ENCODE data around the gene TMEM39B. TPM values are rescaled to one million over a fixed set of nuclear protein-coding genes. Genes with fewer than 3 reads are reported as not detected.
"Not testable (repeated sequence)": the region's sequence is repeated elsewhere in the genome, so short reads cannot be mapped to it uniquely, and the experiment has no call there.

Gene TMEM39B
- total RNA-seq, 4 donors from 2014 or later = 2.9 to 6.1 (median 4.8) TPM

- Histone ChIP-seq H3K4me1 (peaks cover 16 to 45% (median 42%) of the 10 kb centered on the region in 4 donors), H3K27me3 (no peaks in the 10 kb centered on the region), H3K4me3 (no peak overlapping the region), H3K27ac (replicated peaks in 1 of 4) (no peak overlapping the region), H3K36me3 (peaks cover 0 to 8% (median 0%) of the 10 kb centered on the region in 4 donors), H3K9me3 (no peaks in the 10 kb centered on the region)
- DNase-seq (ENCODE audit: extremely low spot score) = no peak
- TF ChIP-seq CTCF (IDR thresholded peaks at IDR 0.05) (peak in 1 of 3 experiments; percentile 23), POLR2AphosphoS5 (IDR thresholded peaks at IDR 0.05) (no peak)
- 83% methylated on average over 3 of the region's 4 CpGs for WGBS
- intact Hi-C loops (cut with DNase I) = no loop called here
Measured at GRCh38 chr1:32127409-32128198, 54.9 kb downstream of the TMEM39B start.

DNA sequence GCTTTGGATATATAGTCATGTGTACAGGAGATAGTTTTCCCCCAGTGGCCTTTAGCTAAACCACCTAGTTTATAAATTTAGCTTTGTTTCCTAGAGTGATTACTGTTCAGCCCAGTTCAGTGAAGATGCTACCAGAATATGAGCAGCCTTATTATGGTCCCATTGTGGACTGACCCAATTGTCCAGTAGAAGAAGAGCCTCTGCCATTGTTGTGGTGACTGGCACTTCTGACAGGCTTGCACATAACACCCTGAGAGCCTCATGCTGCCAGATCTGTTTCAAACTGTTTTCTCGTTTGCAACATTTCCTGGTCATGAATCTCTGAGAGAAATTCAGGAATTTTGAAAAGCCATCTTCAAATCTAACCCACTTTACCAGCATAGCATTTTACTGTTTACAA is 55.7 kb downstream of the TMEM39B start:
- no peaks in the 10 kb centered on the region for H3K9me3 ChIP-seq
- 64% methylated on average over 1 of the region's 1 CpG for WGBS
- H3K4me1 ChIP-seq = peaks cover 16 to 52% (median 41%) of the 10 kb centered on the region in 4 donors
- TF ChIP-seq CTCF (IDR thresholded peaks at IDR 0.05) = no peak
- TF ChIP-seq EP300 (IDR thresholded peaks at IDR 0.05) = no peak
- TF ChIP-seq POLR2AphosphoS5 (IDR thresholded peaks at IDR 0.05) = no peak
- no peak for TF ChIP-seq POLR2A (IDR thresholded peaks at IDR 0.05; ENCODE audit: low read depth)
- H3K27ac ChIP-seq (replicated peaks in 1 of 4) = no peak overlapping the region
- H3K4me3 ChIP-seq = no peak overlapping the region
- H3K27me3 ChIP-seq = no peaks in the 10 kb centered on the region
- no peak for DNase-seq (ENCODE audit: extremely low spot score)
- intact Hi-C loops (cut with DNase I) = no loop called here
- H3K36me3 ChIP-seq = peaks cover 0 to 8% (median 0%) of the 10 kb centered on the region in 4 donors

GRCh38 chr1:32128964-32129363 is 56.2 kb downstream of the TMEM39B start:
- Histone ChIP-seq H3K27me3 (no peaks in the 10 kb centered on the region), H3K36me3 (peaks cover 0 to 8% (median 0%) of the 10 kb centered on the region in 4 donors), H3K27ac (replicated peaks in 1 of 4) (no peak overlapping the region), H3K4me3 (no peak overlapping the region), H3K9me3 (no peaks in the 10 kb centered on the region), H3K4me1 (peaks cover 16 to 53% (median 42%) of the 10 kb centered on the region in 4 donors)
- WGBS = 94% methylated on average over 1 of the region's 1 CpG
- DNase-seq (ENCODE audit: extremely low spot score) = no peak
- TF ChIP-seq POLR2AphosphoS5 (IDR thresholded peaks at IDR 0.05) (no peak), CTCF (IDR thresholded peaks at IDR 0.05) (no peak), POLR2A (IDR thresholded peaks at IDR 0.05; ENCODE audit: low read depth) (no peak)
- intact Hi-C loops (cut with DNase I) = no loop called here

GRCh38 chr1:32133950-32134280 is 61.2 kb downstream of the TMEM39B start:
- H3K4me3 ChIP-seq; intact Hi-C loops (cut with DNase I); H3K36me3 ChIP-seq; H3K27me3 ChIP-seq; H3K9me3 ChIP-seq; DNase-seq (ENCODE audit: extremely low spot score): not testable (repeated sequence)
- Histone ChIP-seq H3K27ac (replicated peaks in 1 of 4) (peak overlapping the region; percentile 40 to 66 (median 53)), H3K4me1 (peaks cover 1 to 31% (median 28%) of the 10 kb centered on the region in 4 donors)
- WGBS = 87% methylated on average over 9 of the region's 9 CpGs

- no peaks in the 10 kb centered on the region for H3K36me3 ChIP-seq
- WGBS = 94% methylated on average over 5 of the region's 5 CpGs
- TF ChIP-seq POLR2A (IDR thresholded peaks at IDR 0.05; ENCODE audit: low read depth) (no peak), EP300 (IDR thresholded peaks at IDR 0.05) (no peak), CTCF (IDR thresholded peaks at IDR 0.05) (no peak), POLR2AphosphoS5 (IDR thresholded peaks at IDR 0.05) (no peak)
- H3K9me3 ChIP-seq = no peaks in the 10 kb centered on the region
- no peak overlapping the region for H3K27ac ChIP-seq (replicated peaks in 1 of 4)
- intact Hi-C loops (cut with DNase I) = no loop called here
- H3K4me1 ChIP-seq = peaks cover 11 to 52% (median 44%) of the 10 kb centered on the region in 4 donors
- no peak for DNase-seq (ENCODE audit: extremely low spot score)
- H3K4me3 ChIP-seq = no peak overlapping the region
- no peaks in the 10 kb centered on the region for H3K27me3 ChIP-seq
Measured at GRCh38 chr1:32137111-32137510, 64.4 kb downstream of the TMEM39B start.
